HepG2 (cell line): ENCODE results near the gene KIRREL2. TPM values are rescaled to one million over a fixed set of nuclear protein-coding genes. Genes with fewer than 3 reads are reported as not detected.

ENCODE experiments used
- ATAC-seq: fragments of 200-7000 bp; cut with Tn5 transposase; 3 replicates; pipeline ENCODE4 v1.9.1; 2020; ENCODE audit warnings: mild to moderate bottlenecking, moderate library complexity
- BruUV-seq: library from RNA; stranded (reverse); fragments of 400-500 nt; replicated peaks from 2 replicates; lab custom pipeline; 2021; lab: Mats Ljungman, UMichigan
- CTCF ChIA-PET: fragments of 300-600 bp; formaldehyde crosslinking; extraction: SDS; loops from one replicate; lab custom pipeline; 2021; ENCODE audit warnings: low total read pairs, inconsistent platforms, low intra/inter-chr PET ratio; lab: Yijun Ruan, JAX
- POLR2A ChIA-PET: fragments of 350-600 bp; sonication (Branson Sonifier 250); formaldehyde crosslinking; loops from one replicate; lab custom pipeline; 2020; ENCODE audit warnings: antibody characterized with exemption, inconsistent platforms; lab: Yijun Ruan, JAX
- DNase-seq: peaks from one replicate; pipeline ENCODE4 v3.0.0-alpha.2; 2015; ENCODE audit warnings: low spot score
- FAIRE-seq: peaks from 3 replicates; lab custom pipeline; 2011; peaks lifted over from hg19 to GRCh38; lab: Jason Lieb, UNC
- H2AFZ ChIP-seq: one replicate; pipeline ENCODE4 v1.6.1; 2011; ENCODE audit warnings: low read length, inconsistent platforms
- H3K27ac ChIP-seq: fragments of 300-600 bp; 3 replicates; pipeline ENCODE4 v1.8.0; 2011; ENCODE audit warnings: mixed run types, mild to moderate bottlenecking, mixed read lengths, low read length, inconsistent platforms; ENCODE audit not compliant: insufficient read depth; ENCODE audit errors: extremely low read length
- H3K27me3 ChIP-seq, 2 experiments: fragments of 200-600 bp in 1 of 2; 2 replicates in 1 of 2; 3 replicates in 1 of 2; pipeline versions ENCODE4 v1.6.0 to v1.8.0; 2011; ENCODE audit warnings: low read length in 2 of 2, mild to moderate bottlenecking in 2 of 2, moderate library complexity in 2 of 2, inconsistent platforms in 1 of 2; ENCODE audit not compliant: insufficient read depth in 2 of 2, control insufficient read depth in 1 of 2
- H3K36me3 ChIP-seq, 2 experiments: fragments of 200-600 bp in 1 of 2; replicated peaks in 1 of 2; 2 replicates in 1 of 2; 3 replicates in 1 of 2; pipeline versions ENCODE4 v1.5.1 to v1.8.0; 2011; ENCODE audit warnings: low read length in 2 of 2, inconsistent platforms in 1 of 2; ENCODE audit not compliant: insufficient read depth in 2 of 2, control insufficient read depth in 1 of 2
- H3K4me1 ChIP-seq: 2 replicates; pipeline ENCODE4 v1.5.1; 2012; ENCODE audit warnings: low read length, inconsistent platforms; ENCODE audit not compliant: insufficient read depth
- H3K4me2 ChIP-seq: 2 replicates; pipeline ENCODE4 v1.6.0; 2011; ENCODE audit warnings: low read depth, low read length, inconsistent platforms
- H3K4me3 ChIP-seq, 3 experiments: fragments of 200-600 bp in 1 of 3; sonication (generic), shearing (Covaris generic) in 1 of 3; replicated peaks in 1 of 3; 2 replicates each; pipeline ENCODE4 v1.5.1; 2011 to 2016; ENCODE audit warnings: low read length in 3 of 3, inconsistent platforms in 2 of 3, low read depth in 2 of 3, mild to moderate bottlenecking in 2 of 3, control low read depth in 1 of 3, mixed read lengths in 1 of 3; ENCODE audit not compliant: insufficient read depth in 1 of 3
- H3K79me2 ChIP-seq: one replicate; pipeline ENCODE4 v1.6.1; 2011; ENCODE audit warnings: low read length, inconsistent platforms; ENCODE audit not compliant: insufficient read depth
- H3K9ac ChIP-seq: 2 replicates; pipeline ENCODE4 v1.6.0; 2011; ENCODE audit warnings: mild to moderate bottlenecking, low read depth, low read length, inconsistent platforms; ENCODE audit not compliant: insufficient read depth
- H3K9me3 ChIP-seq: 2 replicates; pipeline ENCODE4 v1.5.1; 2012; ENCODE audit warnings: mild to moderate bottlenecking, low read length
- H4K20me1 ChIP-seq: 2 replicates; pipeline ENCODE4 v1.6.0; 2011; ENCODE audit warnings: inconsistent platforms, mild to moderate bottlenecking, low read length, moderate library complexity; ENCODE audit not compliant: insufficient read depth
- ASH2L ChIP-seq: fragments of 300-600, 200-600 bp; sonication (generic); IDR thresholded peaks from 2 replicates; pipeline ENCODE4 v1.7.0; 2017; ENCODE audit warnings: low read depth, mild to moderate bottlenecking, moderate library complexity, mixed read lengths, low read length; ENCODE audit not compliant: insufficient read length
- CHD2 ChIP-seq: IDR thresholded peaks from 2 replicates; pipeline ENCODE4 v1.6.1; 2011; ENCODE audit warnings: low read depth, low read length, improper control_type of control experiment
- FOXK1 ChIP-seq: sonication (generic); formaldehyde crosslinking; IDR thresholded peaks from 2 replicates; pipeline ENCODE4 v1.4.0; 2020; ENCODE audit warnings: low read depth, missing genetic modification reagents, borderline replicate concordance
- GATAD1 ChIP-seq: IDR thresholded peaks from 2 replicates; pipeline ENCODE4 v1.6.1; 2016; ENCODE audit warnings: missing genetic modification reagents, missing compliant biosample characterization
- GMEB1 ChIP-seq: sonication (generic); formaldehyde crosslinking; IDR thresholded peaks from 2 replicates; pipeline ENCODE4 v1.5.1; 2020; ENCODE audit warnings: missing genetic modification reagents, mild to moderate bottlenecking, borderline replicate concordance
- HIVEP1 ChIP-seq: sonication (generic); formaldehyde crosslinking; IDR thresholded peaks from 2 replicates; pipeline ENCODE4 v1.4.0; 2020; ENCODE audit warnings: mild to moderate bottlenecking, missing genetic modification reagents
- HNRNPLL ChIP-seq: fragments of 200-400 bp; formaldehyde crosslinking; IDR thresholded peaks from 2 replicates; pipeline ENCODE4 v1.6.1; 2017; ENCODE audit warnings: mild to moderate bottlenecking, low read depth, low read length; ENCODE audit not compliant: poor library complexity, severe bottlenecking
- KDM6A ChIP-seq: IDR thresholded peaks from 2 replicates; pipeline ENCODE4 v1.6.1; 2016; ENCODE audit warnings: low read depth
- MIXL1 ChIP-seq: IDR thresholded peaks from 2 replicates; pipeline ENCODE4 v1.6.1; 2016
- NAIF1 ChIP-seq: sonication (generic); formaldehyde crosslinking; IDR thresholded peaks from 2 replicates; pipeline ENCODE4 v1.5.0; 2020; ENCODE audit warnings: mild to moderate bottlenecking, missing genetic modification reagents, borderline replicate concordance
- NFYC ChIP-seq: IDR thresholded peaks from 2 replicates; pipeline ENCODE4 v1.6.1; 2016; ENCODE audit warnings: missing genetic modification reagents, missing compliant biosample characterization
- PHB2 ChIP-seq: fragments of 450-650 bp; IDR thresholded peaks from 2 replicates; pipeline ENCODE4 v1.6.1; 2018; ENCODE audit not compliant: partially characterized antibody
- PITX1 ChIP-seq: sonication (generic); formaldehyde crosslinking; IDR thresholded peaks from 2 replicates; pipeline ENCODE4 v1.5.1; 2020; ENCODE audit warnings: mild to moderate bottlenecking, missing genetic modification reagents
- RXRA ChIP-seq: sonication (generic); formaldehyde crosslinking; IDR thresholded peaks from 2 replicates; pipeline ENCODE4 v1.5.1; 2020; ENCODE audit warnings: missing genetic modification reagents
- SALL1 ChIP-seq: sonication (generic); formaldehyde crosslinking; IDR thresholded peaks from 2 replicates; pipeline ENCODE4 v1.8.0; 2022; ENCODE audit warnings: mild to moderate bottlenecking, missing genetic modification reagents
- SMYD3 ChIP-seq: sonication (generic); formaldehyde crosslinking; IDR thresholded peaks from 2 replicates; pipeline ENCODE4 v1.8.1; 2023; ENCODE audit warnings: mild to moderate bottlenecking, missing genetic modification reagents
- SP1 ChIP-seq, 2 experiments: fragments of 450-650 bp in 1 of 2; sonication (generic) in 1 of 2; formaldehyde crosslinking in 1 of 2; IDR thresholded peaks; 2 replicates each; pipeline versions ENCODE4 v1.4.0 to v1.6.1; 2016 to 2020; ENCODE audit warnings: missing genetic modification reagents in 1 of 2
- TEAD3 ChIP-seq: optimal IDR thresholded peaks from 2 replicates; pipeline ENCODE3; 2016; ENCODE audit warnings: borderline replicate concordance
- TFDP1 ChIP-seq: IDR thresholded peaks from 2 replicates; pipeline ENCODE4 v1.6.1; 2016; ENCODE audit warnings: missing compliant biosample characterization, missing genetic modification reagents, borderline replicate concordance
- ZMYM2 ChIP-seq: sonication (generic); formaldehyde crosslinking; IDR thresholded peaks from 2 replicates; pipeline ENCODE4 v1.8.0; 2022; ENCODE audit warnings: mild to moderate bottlenecking, missing genetic modification reagents
- ZNF546 ChIP-seq: sonication (generic); formaldehyde crosslinking; conservative IDR thresholded peaks from 2 replicates; pipeline ENCODE4 v1.8.1; 2023; ENCODE audit warnings: mild to moderate bottlenecking, missing genetic modification reagents
- ZNF644 ChIP-seq: IDR thresholded peaks from 2 replicates; pipeline ENCODE4 v1.6.1; 2016; ENCODE audit warnings: low read depth
- WGBS: methylation state at CpG from one replicate; pipeline ENCODE4 v1.1.6; 2017; ENCODE audit warnings: low lambda C conversion rate; 5-methylcytosine and 5-hydroxymethylcytosine counted together
- in situ Hi-C: cut with HindIII; loops from 2 replicates; pipeline ENCODE4 v1.10.0; 2017; ENCODE audit warnings: low pct_unique_long_range_greater_than_20kb; ENCODE audit not compliant: extremely low pct_ligation_motif_present
- intact Hi-C: fragments of 100-400 bp; cut with micrococcal nuclease; formaldehyde crosslinking; loops from one replicate; pipeline ENCODE4 v1.10.0; 2022; ENCODE audit not compliant: unreplicated experiment
- polyA plus RNA-seq, 8 experiments: library from polyadenylated mRNA; depleted of rRNA in 3 of 8; stranded (reverse) in 7 of 8; unstranded in 1 of 8; fragments of >200 nt; fragmentation: Illumina TruSeq in 4 of 8; extraction: Trizol in 4 of 8; gene quantifications; 2 replicates each; pipeline versions ENCODE4 v1.2.1 to v1.2.3, GENCODE V29; 2011 to 2016; ENCODE audit warnings: low read depth in 4 of 8, missing spikeins in 1 of 8, mixed read lengths in 1 of 8; ENCODE audit not compliant: insufficient read depth in 1 of 8
- total RNA-seq, 5 experiments: library from RNA; depleted of rRNA; stranded (reverse); fragments of >200 nt; fragmentation: Illumina TruSeq; extraction: Trizol; gene quantifications; 2 replicates each; pipeline ENCODE4 v1.2.3, GENCODE V29; 2016; ENCODE audit warnings: low read depth in 1 of 5
- TF ChIP-seq, protein P1 (sequence below): sonication (generic); formaldehyde crosslinking; IDR thresholded peaks from 2 replicates; pipeline ENCODE4 v1.5.0; 2020; ENCODE audit warnings: missing genetic modification reagents

Gene KIRREL2
- total and polyA plus RNA-seq, 2 of the 13 experiments (the other 11 are each of a cell fraction or from before 2014, with no cell fraction given) = 0.18 to 2.4 TPM

DNA sequence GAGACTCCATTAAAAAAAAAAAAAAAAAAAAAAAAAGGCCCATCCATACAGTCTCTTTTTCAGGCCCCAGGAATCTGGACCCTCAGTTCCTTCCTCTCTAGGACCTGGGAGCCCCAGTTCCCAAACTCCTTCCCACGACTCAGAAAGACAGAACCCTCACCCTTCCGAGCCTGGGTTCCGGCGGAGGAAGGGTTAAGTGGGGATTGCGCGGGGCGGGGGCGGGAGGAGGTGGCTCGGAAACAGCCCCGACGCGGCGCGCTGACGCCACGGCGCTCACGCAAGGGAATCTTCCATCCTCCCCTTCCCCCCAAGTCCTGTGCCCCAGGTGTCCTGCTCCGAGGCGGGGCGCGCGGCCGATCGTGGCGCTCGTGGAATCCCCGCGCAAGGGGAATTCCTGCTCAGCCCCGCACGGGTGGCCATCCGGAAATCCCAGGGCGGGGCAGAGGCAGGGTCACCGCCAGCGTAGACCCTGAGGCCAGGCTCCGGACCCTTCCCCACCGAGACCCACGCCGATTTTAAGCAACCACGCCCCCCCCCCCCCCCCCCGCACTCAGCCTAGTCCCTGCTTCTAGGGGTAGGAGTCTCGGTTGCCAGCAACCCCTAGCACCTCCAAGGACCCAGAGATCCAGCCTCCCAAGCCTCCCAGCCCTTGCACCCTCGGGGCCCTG, 43.0 kb downstream of the KIRREL2 start:
- ATAC-seq = peak; percentile 80
- no peaks in the 10 kb centered on the region for H4K20me1 ChIP-seq
- TF ChIP-seq FOXK1 (CRISPR knock-in tag) (peak; percentile 26; the same call in 1 of the 2 replicates), SMYD3 (CRISPR knock-in tag) (no peak), TFDP1 (peak; percentile 34; the same call in 1 of the 2 replicates), HIVEP1 (peak; percentile 78), SALL1 (CRISPR knock-in tag) (peak; percentile 54; the same call in 1 of the 2 replicates), TEAD3 (CRISPR knock-in tag) (peak; percentile 36), NFYC (no peak), CHD2 (no peak), GMEB1 (CRISPR knock-in tag) (peak; percentile 93), RXRA (CRISPR knock-in tag) (peak; percentile 14; the same call in 1 of the 2 replicates), ASH2L (no peak), GATAD1 (CRISPR knock-in tag) (peak; percentile 34; the same call in 1 of the 2 replicates), NAIF1 (CRISPR knock-in tag) (no peak), PHB2 (no peak), SP1 (IDR thresholded peaks at IDR 0.05) (no peak), SP1 (CRISPR knock-in tag; IDR thresholded peaks at IDR 0.05) (peak; percentile 60), ZNF644 (CRISPR knock-in tag) (no peak), MIXL1 (CRISPR knock-in tag) (0 out of 2 replicates have a peak, but pooled peaks have one; percentile 21), ZNF546 (CRISPR knock-in tag) (no peak), PITX1 (CRISPR knock-in tag) (0 out of 2 replicates have a peak, but pooled peaks have one; percentile 15), ZMYM2 (CRISPR knock-in tag) (no peak), HNRNPLL (peak; percentile 39), KDM6A (CRISPR knock-in tag) (no peak)
- TF ChIP-seq, protein P1, sequence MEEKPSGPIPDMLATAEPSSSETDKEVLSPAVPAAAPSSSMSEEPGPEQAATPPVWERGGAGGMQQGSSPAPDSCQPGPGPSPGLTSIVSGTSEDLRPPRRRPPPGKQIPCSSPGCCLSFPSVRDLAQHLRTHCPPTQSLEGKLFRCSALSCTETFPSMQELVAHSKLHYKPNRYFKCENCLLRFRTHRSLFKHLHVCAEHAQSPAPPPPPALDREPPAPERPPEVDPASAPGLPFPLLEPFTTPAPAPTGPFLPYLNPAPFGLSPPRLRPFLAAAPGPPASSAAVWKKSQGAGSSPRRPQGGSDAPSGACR (CRISPR knock-in tag) = peak; percentile 51; the same call in 1 of the 2 replicates

More for the DNA sequence above, 43.0 kb downstream of the KIRREL2 start:
- intact Hi-C loops = loop anchor here (5.0 kb wide), 1 partner anchor 38 kb away; the partner anchor contains the start of gene LRFN3
- H3K27ac ChIP-seq = peak overlapping the region; percentile 55
- in situ Hi-C loops = no loop called here
- peak overlapping the region; percentile 78 for H3K4me2 ChIP-seq
- 0 out of 5 replicates have a peak, but pooled peaks cover 0 to 9% of the 10 kb centered on the region in 2 experiments for H3K27me3 ChIP-seq
- H3K4me3 ChIP-seq = peak overlapping the region; percentile 90 to 92 (median 92)
- under 1% methylated on average over 26 of the region's 43 CpGs for WGBS
- H3K36me3 ChIP-seq = peaks cover 3 to 16% of the 10 kb centered on the region in 2 experiments; a peak in 2 of 5 replicates
- no peaks in the 10 kb centered on the region for H3K79me2 ChIP-seq
- peaks cover 42% of the 10 kb centered on the region for H3K4me1 ChIP-seq
- CTCF ChIA-PET = no interaction called here
- H3K9ac ChIP-seq = peak overlapping the region; percentile 73
- H2AFZ ChIP-seq = peak overlapping the region; percentile 44
- peak; percentile 47 for DNase-seq
- no TSS peak for BruUV-seq
- POLR2A ChIA-PET = interaction anchor here (1.1 to 1.7 kb wide), 2 partner anchors 32 to 154 kb away, joined by 4 read pairs; partner anchors contain the start of gene THAP8
- no peak for FAIRE-seq
- no peaks in the 10 kb centered on the region for H3K9me3 ChIP-seq
